Heart left ventricle (tissue), 16 donors: ENCODE results near the gene PAGR1. TPM values are rescaled to one million over a fixed set of nuclear protein-coding genes. Genes with fewer than 3 reads are reported as not detected.
"Not testable (repeated sequence)": the region's sequence is repeated elsewhere in the genome, so short reads cannot be mapped to it uniquely, and the experiment has no call there.

ENCODE experiments used
- ATAC-seq, 4 donors: fragments of 200-7000 bp; cut with Tn5 transposase; one replicate each; pipeline ENCODE4 v1.9.1; 2020 to 2022; ENCODE audit warnings: moderate library complexity in 4 of 4, mild to moderate bottlenecking in 3 of 4, moderate number of reproducible peaks in 1 of 4
- DNase-seq, 5 donors: peaks; one replicate each; pipeline ENCODE4 v3.0.0-alpha.2; 2020
- H3K27ac ChIP-seq, 12 donors: fragments of 200-600 bp; sonication (generic) in 4 of 12; one replicate each; pipeline versions ENCODE4 v1.5.0 to v1.8.0; 2016 to 2022; ENCODE audit warnings: mild to moderate bottlenecking in 2 of 12
- H3K27me3 ChIP-seq, 9 donors: fragments of 200-600 bp; sonication (generic) in 2 of 9; one replicate each; pipeline versions ENCODE4 v1.5.1 to v1.8.0; 2016 to 2022; ENCODE audit warnings: mild to moderate bottlenecking in 3 of 9
- H3K36me3 ChIP-seq, 9 donors: fragments of 200-600 bp; sonication (generic) in 2 of 9; one replicate each; pipeline versions ENCODE4 v1.5.0 to v1.8.0; 2018 to 2022; ENCODE audit warnings: mild to moderate bottlenecking in 2 of 9
- H3K4me1 ChIP-seq, 12 donors: fragments of 200-600 bp; sonication (generic) in 4 of 12; one replicate each; pipeline versions ENCODE4 v1.5.0 to v1.8.0; 2016 to 2022; ENCODE audit warnings: mild to moderate bottlenecking in 3 of 12
- H3K4me3 ChIP-seq, 12 donors: fragments of 200-600 bp; sonication (generic) in 4 of 12; one replicate each; pipeline versions ENCODE4 v1.5.0 to v1.8.0; 2017 to 2022; ENCODE audit warnings: mild to moderate bottlenecking in 9 of 12, moderate library complexity in 4 of 12
- H3K9me3 ChIP-seq, 12 donors: fragments of 200-600 bp; sonication (generic) in 4 of 12; one replicate each; pipeline versions ENCODE4 v1.5.0 to v1.8.0; 2016 to 2022; ENCODE audit warnings: mild to moderate bottlenecking in 1 of 12
- CTCF ChIP-seq, 12 donors: fragments of 200-600 bp; sonication (generic) in 4 of 12; IDR thresholded peaks; one replicate each; pipeline versions ENCODE4 v1.5.0 to v1.8.0; 2018 to 2022; ENCODE audit warnings: antibody characterized with exemption in 12 of 12, mild to moderate bottlenecking in 5 of 12
- POLR2A ChIP-seq, 2 donors: fragments of 450-650 bp; IDR thresholded peaks; one replicate each; pipeline ENCODE4 v1.6.1; 2017; ENCODE audit warnings: antibody characterized with exemption in 2 of 2, mild to moderate bottlenecking in 2 of 2, moderate library complexity in 2 of 2
- WGBS, 4 donors: extraction: QIAGEN DNeasy Blood & Tissue Kit in 2 of 4; methylation state at CpG; one replicate each; pipeline versions ENCODE4 v1.1.5 to v1.1.7; 2013 to 2018; 5-methylcytosine and 5-hydroxymethylcytosine counted together
- intact Hi-C, 10 donors: fragments of 100-400 bp; cut with DNase I; formaldehyde crosslinking; loops; one replicate each; pipeline versions ENCODE4 v1.11.1 to v1.14.2; 2022
- polyA plus RNA-seq, 2 donors: library from polyadenylated mRNA; stranded (reverse); fragments of 200-250 nt; gene quantifications; one replicate each; pipeline ENCODE4 v1.2.3, GENCODE V29; 2013
- total RNA-seq, 9 donors: library from RNA; depleted of rRNA in 2 of 9; stranded (reverse); fragments of >200 nt in 2 of 9; fragmentation: NEBNext Ultra II Directional in 3 of 9; extraction: Animal tissue kit (Norgen Biotek cat#: 25700) in 3 of 9; gene quantifications; one replicate each; pipeline versions ENCODE4 v1.1.0 to v1.2.4, GENCODE V29; 2016 to 2023
- donor health status: ischemic (EF 13 %, LVEDD 7.1; RV severe dilation, severe dysfunction).
- donor health status: healthy with polysubstance abuse.
- donor health status: DM: no; HTN: yes; CAD: no.
- donor health status: DM: no; HTN: no; CAD: no.
- donor health status: ischemic (EF 25% LVEDD 6.9; RV normal size, moderate dysfunction).
- donor health status: ischemic (EF 25% LVEDD 5.7; RV mildly dilated, moderate dysfunction).
- donor health status: healthy.
- donor health status: DM: yes; HTN: yes; CAD: no.
- donor health status: ischemic (EF 35%, LVEDD 5.7; RV mildly dilated, moderate dysfunction).
- donor health status: nonischemic (EF 11% LVEDD 7.7; RV severe dilation, severe dysfunction).
- donor health status: DM: yes; HTN: yes; CAD: no.
- donor health status: PGD.
- donor health status: ischemic (EF 29% LVEDD 5.4; RV normal size, mild dysfunction).
- donor health status: nonischemic (EF 23%, LVEDD 6.1; RV moderate dilation, normal function).

PAGR1 gene
- total and polyA plus RNA-seq, 11 donors: 10.8 to 32.9 (median 12.7) TPM

GRCh38 chr16:29825145-29826044, 9.4 kb downstream of the PAGR1 start:
- H3K4me1 ChIP-seq: peaks cover 0 to 74% (median 52%) of the 10 kb centered on the region in 12 donors

GRCh38 chr16:29826342-29826695, 10.4 kb downstream of the PAGR1 start:
- no peak for TF ChIP-seq CTCF (IDR thresholded peaks at IDR 0.05)
- TF ChIP-seq POLR2A (IDR thresholded peaks at IDR 0.05): no peak
- Histone ChIP-seq H3K4me3 (no peak overlapping the region), H3K9me3 (no peaks in the 10 kb centered on the region), H3K27ac (peak overlapping the region in 11 of 12 donors; percentile 59 to 91 (median 77)), H3K4me1 (peaks cover 0 to 70% (median 47%) of the 10 kb centered on the region in 12 donors), H3K27me3 (no peaks in the 10 kb centered on the region), H3K36me3 (peaks cover 0 to 34% (median 9%) of the 10 kb centered on the region in 9 donors)
- DNase-seq (no peak), ATAC-seq (no peak)
- intact Hi-C loops: no loop called here
- WGBS, 4 donors: 85 to 97% (median 90%) methylated on average over 5 to 8 of the region's 8 CpGs

More at GRCh38 chr16:29825145-29826044, 9.4 kb downstream of the PAGR1 start:
- H3K27ac ChIP-seq: peak overlapping the region; percentile 59 to 91 (median 78)
- peak; percentile 55 to 84 (median 79) for DNase-seq
- intact Hi-C loops: no loop called here
- H3K9me3 ChIP-seq: no peaks in the 10 kb centered on the region
- no peaks in the 10 kb centered on the region for H3K27me3 ChIP-seq
- H3K36me3 ChIP-seq: peaks cover 0 to 24% (median 0%) of the 10 kb centered on the region in 9 donors
- no peak for TF ChIP-seq CTCF (IDR thresholded peaks at IDR 0.05)
- no peak for TF ChIP-seq POLR2A (IDR thresholded peaks at IDR 0.05)
- 51 to 68% (median 61%) methylated on average over 10 of the region's 10 CpGs for WGBS, 4 donors
- peak; percentile 66 to 79 (median 76) for ATAC-seq
- H3K4me3 ChIP-seq: peak overlapping the region in 7 of 12 donors; percentile 1 to 32 (median 11)

- intact Hi-C loops: no loop called here
- Histone ChIP-seq H3K27me3 (no peaks in the 10 kb centered on the region), H3K4me3 (no peak overlapping the region), H3K36me3 (peaks cover 0 to 74% (median 51%) of the 10 kb centered on the region in 9 donors), H3K4me1 (peaks cover 0 to 26% (median 8%) of the 10 kb centered on the region in 12 donors), H3K27ac (no peak overlapping the region), H3K9me3 (no peaks in the 10 kb centered on the region)
- WGBS, 4 donors: 92 to 97% (median 95%) methylated on average over 10 to 11 of the region's 11 CpGs
- TF ChIP-seq POLR2A (IDR thresholded peaks at IDR 0.05) (no peak), CTCF (IDR thresholded peaks at IDR 0.05) (no peak)
- no peak for ATAC-seq
- DNase-seq: no peak
These were observed 14.8 kb downstream of the PAGR1 start for GRCh38 chr16:29830774-29831173.

GRCh38 chr16:29831490-29831889, 15.5 kb downstream of the PAGR1 start:
- Histone ChIP-seq H3K27me3 (no peaks in the 10 kb centered on the region), H3K36me3 (peaks cover 0 to 76% (median 58%) of the 10 kb centered on the region in 9 donors), H3K4me3 (no peak overlapping the region), H3K27ac (no peak overlapping the region), H3K4me1 (peaks cover 0 to 18% (median 4%) of the 10 kb centered on the region in 12 donors), H3K9me3 (no peaks in the 10 kb centered on the region)
- ATAC-seq (peak; percentile 61 to 92 (median 80)), DNase-seq (peak in 3 of 5 donors; percentile 38 to 75 (median 74))
- WGBS, 4 donors: 43 to 63% (median 54%) methylated on average over 2 of the region's 2 CpGs
- TF ChIP-seq CTCF (IDR thresholded peaks at IDR 0.05): no peak
- no peak for TF ChIP-seq POLR2A (IDR thresholded peaks at IDR 0.05)
- intact Hi-C loops: no loop called here

- H3K27ac ChIP-seq, H3K4me3 ChIP-seq, H3K27me3 ChIP-seq, H3K9me3 ChIP-seq, DNase-seq, intact Hi-C loops, H3K4me1 ChIP-seq, ATAC-seq: not testable (repeated sequence)
- WGBS, 4 donors: 96 to 98% (median 97%) methylated on average over 4 of the region's 4 CpGs
- peaks cover 0 to 85% (median 76%) of the 10 kb centered on the region in 9 donors for H3K36me3 ChIP-seq
These were observed 17.3 kb downstream of the PAGR1 start for GRCh38 chr16:29833219-29833618.
